ENCODE data around the gene FCN3.

FCN3 gene

DNA sequence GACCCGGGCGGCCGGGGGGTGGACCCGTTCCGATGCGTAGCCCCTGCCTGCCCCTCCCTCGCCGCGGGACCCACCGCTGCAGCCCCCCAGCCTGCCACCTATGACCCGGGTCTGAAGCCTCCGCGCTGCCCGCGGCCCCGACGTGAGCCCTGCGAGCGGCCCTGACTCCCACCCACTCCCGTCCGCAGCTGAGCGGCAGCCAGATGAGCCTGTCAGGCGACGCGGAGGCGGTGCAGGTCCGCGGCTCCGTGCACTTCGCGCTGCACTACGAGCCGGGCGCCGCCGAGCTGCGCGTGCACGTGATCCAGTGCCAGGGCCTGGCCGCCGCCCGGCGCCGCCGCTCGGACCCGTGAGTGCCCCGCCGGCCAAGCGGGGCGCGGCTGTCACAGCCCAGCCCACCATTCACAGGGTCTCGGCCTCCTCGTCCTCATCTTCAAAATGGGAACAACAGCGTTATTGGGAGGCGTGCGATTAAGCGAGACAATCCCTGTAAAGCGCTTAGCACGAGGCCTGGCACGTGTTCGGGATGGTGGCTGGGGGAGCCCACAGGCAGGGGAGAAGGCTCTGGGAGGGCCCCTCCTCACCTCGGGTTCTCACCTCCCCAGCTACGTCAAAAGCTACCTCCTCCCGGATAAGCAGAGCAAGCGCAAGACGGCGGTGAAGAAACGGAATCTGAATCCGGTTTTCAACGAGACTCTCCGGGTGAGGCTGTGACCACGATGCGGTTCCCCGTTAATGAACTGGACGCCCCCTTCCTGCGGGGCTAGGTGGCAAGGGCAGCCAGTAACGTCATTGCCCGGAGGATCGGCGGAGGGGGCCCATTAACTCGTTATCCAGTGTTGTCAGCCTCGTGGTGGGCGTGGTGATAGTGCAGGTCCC lies 24.6 kb downstream of the FCN3 start:
- DNase-seq (ENCODE audit: extremely low read depth, low read depth) = no peak

GRCh38 chr1:27348861-27349783 lies 25.5 kb downstream of the FCN3 start:
- DNase-seq (ENCODE audit: extremely low read depth, low read depth) = no peak
- TF ChIP-seq, protein P1, sequence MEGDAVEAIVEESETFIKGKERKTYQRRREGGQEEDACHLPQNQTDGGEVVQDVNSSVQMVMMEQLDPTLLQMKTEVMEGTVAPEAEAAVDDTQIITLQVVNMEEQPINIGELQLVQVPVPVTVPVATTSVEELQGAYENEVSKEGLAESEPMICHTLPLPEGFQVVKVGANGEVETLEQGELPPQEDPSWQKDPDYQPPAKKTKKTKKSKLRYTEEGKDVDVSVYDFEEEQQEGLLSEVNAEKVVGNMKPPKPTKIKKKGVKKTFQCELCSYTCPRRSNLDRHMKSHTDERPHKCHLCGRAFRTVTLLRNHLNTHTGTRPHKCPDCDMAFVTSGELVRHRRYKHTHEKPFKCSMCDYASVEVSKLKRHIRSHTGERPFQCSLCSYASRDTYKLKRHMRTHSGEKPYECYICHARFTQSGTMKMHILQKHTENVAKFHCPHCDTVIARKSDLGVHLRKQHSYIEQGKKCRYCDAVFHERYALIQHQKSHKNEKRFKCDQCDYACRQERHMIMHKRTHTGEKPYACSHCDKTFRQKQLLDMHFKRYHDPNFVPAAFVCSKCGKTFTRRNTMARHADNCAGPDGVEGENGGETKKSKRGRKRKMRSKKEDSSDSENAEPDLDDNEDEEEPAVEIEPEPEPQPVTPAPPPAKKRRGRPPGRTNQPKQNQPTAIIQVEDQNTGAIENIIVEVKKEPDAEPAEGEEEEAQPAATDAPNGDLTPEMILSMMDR (IDR thresholded peaks at IDR 0.05; ENCODE audit: low read depth, low read length) = no peak

More for the DNA sequence above, 24.6 kb downstream of the FCN3 start:
- TF ChIP-seq, protein P1 (IDR thresholded peaks at IDR 0.05; ENCODE audit: low read depth, low read length) = no peak

DNA sequence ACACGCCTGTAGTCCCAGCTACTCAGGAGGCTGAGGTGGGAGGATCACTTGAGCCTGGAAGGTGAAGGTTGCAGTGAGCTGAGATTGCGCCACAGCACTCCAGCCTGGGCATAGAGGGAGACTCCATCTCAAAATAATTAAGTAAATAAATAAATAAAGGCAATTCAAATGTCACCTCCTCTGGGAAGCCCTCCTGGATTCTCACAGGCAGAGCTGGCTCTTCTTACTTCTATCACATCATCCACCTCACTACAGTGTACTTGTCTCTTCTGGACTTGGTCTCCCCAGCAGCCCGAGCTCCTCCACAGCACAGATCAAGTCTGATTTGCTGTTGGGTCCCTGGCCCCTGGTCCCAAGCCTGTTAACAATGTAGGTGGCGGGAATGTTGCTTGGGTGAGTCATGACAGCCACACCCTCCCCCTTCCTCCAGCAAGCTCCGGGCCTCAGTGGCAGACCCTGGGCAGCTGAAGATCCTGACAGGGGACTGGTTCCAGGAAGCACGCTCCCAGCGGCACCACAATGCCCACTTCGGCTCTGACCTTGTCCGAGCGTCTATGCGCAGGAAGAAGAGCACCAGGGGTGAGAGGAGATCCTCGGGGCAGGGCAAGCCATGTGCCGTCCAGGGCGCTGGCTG lies 27.5 kb downstream of the FCN3 start:
- TF ChIP-seq, protein P1 (IDR thresholded peaks at IDR 0.05; ENCODE audit: low read depth, low read length) = no peak
- no peak for DNase-seq (ENCODE audit: extremely low read depth, low read depth)

GRCh38 chr1:27346357-27346756 lies 28.3 kb downstream of the FCN3 start:
- DNase-seq (ENCODE audit: extremely low read depth, low read depth) = no peak
- TF ChIP-seq, protein P1 (IDR thresholded peaks at IDR 0.05; ENCODE audit: low read depth, low read length) = no peak

- DNase-seq (ENCODE audit: extremely low read depth, low read depth) = no peak
- TF ChIP-seq, protein P1 (IDR thresholded peaks at IDR 0.05; ENCODE audit: low read depth, low read length) = no peak
Measured at GRCh38 chr1:27345272-27345671, 29.4 kb downstream of the FCN3 start.

DNA sequence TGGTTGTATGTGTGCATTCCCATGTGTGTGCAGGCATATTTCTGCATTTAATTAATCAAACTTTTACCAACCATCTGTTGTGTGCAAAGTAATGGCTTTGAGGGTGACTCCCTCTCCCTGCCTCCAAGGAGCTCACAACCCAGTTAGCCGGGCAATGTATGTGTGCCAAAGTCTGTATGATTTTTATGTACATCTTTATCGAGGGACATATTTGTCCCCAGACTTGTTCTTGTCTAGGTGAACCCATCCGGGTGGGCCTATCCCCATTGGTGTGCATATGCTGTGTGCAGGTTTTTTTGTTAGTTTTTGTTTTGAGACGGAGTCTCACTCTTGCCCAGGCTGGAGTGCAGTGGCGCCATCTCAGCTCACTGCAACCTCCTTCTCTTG lies 31.0 kb downstream of the FCN3 start:
- DNase-seq (ENCODE audit: extremely low read depth, low read depth) = no peak
- TF ChIP-seq, protein P1 (IDR thresholded peaks at IDR 0.05; ENCODE audit: low read depth, low read length) = no peak

Data from AG09319 (cell line).